ENCODE measurements around the gene SH3RF3. TPM values are rescaled to one million over a fixed set of nuclear protein-coding genes. Genes with fewer than 3 reads are reported as not detected.

SH3RF3 gene
- total RNA-seq, 2 experiments from 2014 or later: 1.9 to 2.3 TPM

GRCh38 chr2:109139865-109140396 is 10.9 kb downstream of the SH3RF3 start:
- CTCF ChIA-PET: interaction anchor here (1.0 kb wide), 2 partner anchors 9 to 370 kb away, joined by 3 read pairs; no protein-coding TSS in a partner anchor

GRCh38 chr2:109141006-109141600 is 12.1 kb downstream of the SH3RF3 start:
- ATAC-seq: no peak

More at GRCh38 chr2:109139865-109140396, 10.9 kb downstream of the SH3RF3 start:
- Mint-ChIP-seq H3K9me3 (no peaks in the 10 kb centered on the region), H3K27ac (no peak overlapping the region), H3K27me3 (peaks cover 5% of the 10 kb centered on the region), H3K4me1 (ENCODE audit: low read depth) (peaks cover 54% of the 10 kb centered on the region), H3K4me3 (no peak overlapping the region), H3K36me3 (ENCODE audit: low read depth) (no peaks in the 10 kb centered on the region)
- ATAC-seq (no peak), DNase-seq (no peak)
- POLR2A ChIA-PET: interaction anchor here (0.8 kb wide), 1 partner anchor 9 kb away, joined by 3 read pairs; no protein-coding TSS in a partner anchor
- intact Hi-C loops (cut with micrococcal nuclease): no loop called here
- no peak for TF ChIP-seq CTCF (IDR thresholded peaks at IDR 0.05)

DNA sequence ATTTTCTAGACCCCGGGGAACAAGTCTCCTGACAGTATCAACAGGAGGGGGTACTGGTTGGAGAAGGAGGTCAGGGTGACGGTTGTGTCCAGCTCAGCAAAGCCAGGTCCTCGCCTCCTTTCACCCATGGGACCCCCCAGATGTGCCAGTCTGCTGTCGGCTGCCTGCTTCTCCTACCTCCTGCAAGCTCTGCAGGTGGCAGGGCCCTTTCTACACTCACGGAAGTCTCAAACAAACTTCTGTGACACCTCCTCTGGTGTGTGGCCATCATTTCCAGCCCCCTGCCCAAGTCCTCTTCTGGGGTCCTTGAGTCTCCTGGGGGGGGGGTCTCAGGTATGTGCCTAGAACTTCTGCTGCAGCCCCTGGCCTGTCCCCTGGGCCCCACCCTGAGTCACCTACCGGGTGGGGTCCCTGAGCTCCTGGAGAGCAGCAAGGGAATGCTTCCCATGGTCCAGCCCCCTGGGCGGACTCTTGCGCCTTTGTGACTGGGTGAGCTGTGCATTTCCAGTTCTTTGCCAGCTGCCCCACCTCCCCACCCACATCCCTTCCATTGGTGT is 12.8 kb downstream of the SH3RF3 start:
- no peak for TF ChIP-seq CTCF (IDR thresholded peaks at IDR 0.05)
- Mint-ChIP-seq H3K27ac (no peak overlapping the region), H3K36me3 (ENCODE audit: low read depth) (no peaks in the 10 kb centered on the region), H3K4me3 (no peak overlapping the region), H3K9me3 (no peaks in the 10 kb centered on the region), H3K27me3 (peaks cover 5% of the 10 kb centered on the region), H3K4me1 (ENCODE audit: low read depth) (peaks cover 55% of the 10 kb centered on the region)
- intact Hi-C loops (cut with micrococcal nuclease): no loop called here
- DNase-seq (no peak), ATAC-seq (no peak)
- CTCF ChIA-PET: no interaction called here
- POLR2A ChIA-PET: interaction anchor here (0.9 kb wide), 1 partner anchor 370 kb away, joined by 3 read pairs; no protein-coding TSS in a partner anchor

More at GRCh38 chr2:109141006-109141600, 12.1 kb downstream of the SH3RF3 start:
- Mint-ChIP-seq H3K27ac (no peak overlapping the region), H3K9me3 (no peaks in the 10 kb centered on the region), H3K4me3 (no peak overlapping the region), H3K27me3 (peaks cover 5% of the 10 kb centered on the region), H3K4me1 (ENCODE audit: low read depth) (peaks cover 55% of the 10 kb centered on the region), H3K36me3 (ENCODE audit: low read depth) (no peaks in the 10 kb centered on the region)
- intact Hi-C loops (cut with micrococcal nuclease): no loop called here
- POLR2A ChIA-PET: no interaction called here
- CTCF ChIA-PET: no interaction called here
- DNase-seq: no peak
- no peak for TF ChIP-seq CTCF (IDR thresholded peaks at IDR 0.05)

GRCh38 chr2:109142416-109143210 is 13.6 kb downstream of the SH3RF3 start:
- Mint-ChIP-seq H3K27me3 (peaks cover 4% of the 10 kb centered on the region), H3K27ac (no peak overlapping the region), H3K9me3 (no peaks in the 10 kb centered on the region), H3K4me3 (no peak overlapping the region), H3K36me3 (ENCODE audit: low read depth) (no peaks in the 10 kb centered on the region), H3K4me1 (ENCODE audit: low read depth) (peaks cover 52% of the 10 kb centered on the region)
- TF ChIP-seq CTCF (IDR thresholded peaks at IDR 0.05): no peak
- POLR2A ChIA-PET: interaction anchor here (0.9 kb wide), 1 partner anchor 369 kb away, joined by 3 read pairs; no protein-coding TSS in a partner anchor
- intact Hi-C loops (cut with micrococcal nuclease): no loop called here
- CTCF ChIA-PET: no interaction called here
- ATAC-seq (no peak), DNase-seq (no peak)

All from activated CD8-positive, alpha-beta T cell treated with anti-CD3 and anti-CD28 coated beads for 36 hours (primary cell).